HG02623 (cell line): ENCODE measurements around the gene AFTPH.

Experiments
- ATAC-seq: cut with Tn5 transposase; IDR thresholded peaks from one replicate; pipeline ENCODE4 v1.9.1; 2021; ENCODE audit warnings: moderate library complexity; ENCODE audit not compliant: unreplicated experiment

AFTPH gene, protein sequence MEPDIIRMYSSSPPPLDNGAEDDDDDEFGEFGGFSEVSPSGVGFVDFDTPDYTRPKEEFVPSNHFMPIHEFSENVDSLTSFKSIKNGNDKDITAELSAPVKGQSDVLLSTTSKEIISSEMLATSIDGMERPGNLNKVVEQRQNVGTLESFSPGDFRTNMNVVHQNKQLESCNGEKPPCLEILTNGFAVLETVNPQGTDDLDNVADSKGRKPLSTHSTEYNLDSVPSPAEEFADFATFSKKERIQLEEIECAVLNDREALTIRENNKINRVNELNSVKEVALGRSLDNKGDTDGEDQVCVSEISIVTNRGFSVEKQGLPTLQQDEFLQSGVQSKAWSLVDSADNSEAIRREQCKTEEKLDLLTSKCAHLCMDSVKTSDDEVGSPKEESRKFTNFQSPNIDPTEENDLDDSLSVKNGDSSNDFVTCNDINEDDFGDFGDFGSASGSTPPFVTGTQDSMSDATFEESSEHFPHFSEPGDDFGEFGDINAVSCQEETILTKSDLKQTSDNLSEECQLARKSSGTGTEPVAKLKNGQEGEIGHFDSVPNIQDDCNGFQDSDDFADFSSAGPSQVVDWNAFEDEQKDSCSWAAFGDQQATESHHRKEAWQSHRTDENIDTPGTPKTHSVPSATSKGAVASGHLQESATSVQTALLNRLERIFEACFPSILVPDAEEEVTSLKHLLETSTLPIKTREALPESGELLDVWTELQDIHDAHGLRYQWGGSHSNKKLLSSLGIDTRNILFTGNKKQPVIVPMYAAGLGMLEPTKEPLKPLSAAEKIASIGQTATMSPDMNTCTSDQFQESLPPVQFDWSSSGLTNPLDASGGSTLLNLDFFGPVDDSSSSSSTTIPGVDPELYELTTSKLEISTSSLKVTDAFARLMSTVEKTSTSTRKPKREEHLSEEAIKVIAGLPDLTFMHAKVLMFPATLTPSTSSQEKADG

DNA sequence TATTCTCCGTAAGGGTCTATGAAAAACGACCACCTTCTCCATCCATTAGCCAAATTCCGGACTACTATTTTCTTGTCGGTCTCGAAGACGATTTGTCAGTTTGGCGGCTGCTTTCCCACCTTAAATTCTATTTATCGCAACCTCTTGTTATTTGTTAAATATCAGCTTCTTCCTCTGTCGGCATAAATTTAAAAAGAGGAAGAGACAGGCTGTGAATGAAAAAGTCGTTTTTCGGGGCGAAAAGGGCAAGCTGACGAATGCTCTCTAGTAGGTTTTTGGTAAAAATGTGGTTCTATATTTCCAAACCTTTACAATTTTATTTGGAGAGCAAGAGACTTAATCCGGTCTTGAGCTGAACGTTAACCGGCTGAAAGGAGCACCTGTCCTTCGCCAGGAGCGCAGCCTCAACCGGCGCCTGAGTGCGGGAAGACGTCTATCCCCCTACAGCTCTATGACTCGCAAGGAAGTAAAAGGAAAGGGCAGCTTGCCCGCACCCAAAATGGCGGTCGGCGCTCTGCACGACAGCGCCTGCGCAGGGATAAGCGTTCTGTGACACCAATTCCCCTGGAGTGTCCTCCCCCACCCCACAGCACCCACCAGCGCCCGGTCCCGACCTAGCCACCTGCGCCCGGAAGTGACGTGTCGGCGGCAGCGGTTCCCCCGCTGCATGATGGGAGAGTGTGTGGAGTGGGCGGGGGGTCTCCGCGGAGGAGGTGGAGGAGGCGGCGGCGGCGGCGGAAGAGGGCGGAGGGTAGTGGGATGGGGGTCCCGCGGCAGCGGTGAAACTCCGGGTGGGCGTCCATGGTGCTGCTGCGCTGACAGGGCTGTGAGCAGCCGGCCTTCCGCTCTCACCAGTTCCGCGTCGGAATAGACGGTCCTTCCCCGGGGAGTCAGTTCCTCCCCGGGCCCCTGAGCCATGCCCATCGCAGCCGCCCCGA lies at the start of gene AFTPH:
AFTPH (plus strand) TSS at position 663 of the 938 bp plus-strand sequence. CDS start 27,147 bp downstream, outside the sequence.
- ATAC-seq: peak; percentile 85

DNA sequence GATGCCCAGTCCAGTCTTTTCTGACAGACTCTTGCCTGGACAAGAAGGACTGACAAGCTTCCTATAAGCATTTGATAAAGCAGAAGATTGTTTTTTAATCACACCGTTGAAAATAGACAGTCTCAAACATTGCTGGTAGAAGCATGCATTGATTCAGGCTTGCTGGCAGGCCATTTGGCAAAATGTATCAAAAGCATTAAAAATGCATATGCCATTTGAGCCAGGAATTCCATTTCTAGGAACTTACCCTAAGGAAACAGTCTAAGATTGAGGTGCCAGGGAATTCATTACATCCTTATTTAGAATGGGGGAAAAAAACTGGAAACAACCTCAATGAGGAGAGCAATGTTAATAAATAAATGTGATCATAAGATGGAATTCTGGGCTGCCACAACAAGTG lies 49.5 kb upstream of the AFTPH start:
- ATAC-seq: no peak

GRCh38 chr2:64477037-64477436 lies 47.1 kb upstream of the AFTPH start:
- ATAC-seq: no peak

- ATAC-seq: no peak
Measured at GRCh38 chr2:64477979-64478378, 46.1 kb upstream of the AFTPH start.

DNA sequence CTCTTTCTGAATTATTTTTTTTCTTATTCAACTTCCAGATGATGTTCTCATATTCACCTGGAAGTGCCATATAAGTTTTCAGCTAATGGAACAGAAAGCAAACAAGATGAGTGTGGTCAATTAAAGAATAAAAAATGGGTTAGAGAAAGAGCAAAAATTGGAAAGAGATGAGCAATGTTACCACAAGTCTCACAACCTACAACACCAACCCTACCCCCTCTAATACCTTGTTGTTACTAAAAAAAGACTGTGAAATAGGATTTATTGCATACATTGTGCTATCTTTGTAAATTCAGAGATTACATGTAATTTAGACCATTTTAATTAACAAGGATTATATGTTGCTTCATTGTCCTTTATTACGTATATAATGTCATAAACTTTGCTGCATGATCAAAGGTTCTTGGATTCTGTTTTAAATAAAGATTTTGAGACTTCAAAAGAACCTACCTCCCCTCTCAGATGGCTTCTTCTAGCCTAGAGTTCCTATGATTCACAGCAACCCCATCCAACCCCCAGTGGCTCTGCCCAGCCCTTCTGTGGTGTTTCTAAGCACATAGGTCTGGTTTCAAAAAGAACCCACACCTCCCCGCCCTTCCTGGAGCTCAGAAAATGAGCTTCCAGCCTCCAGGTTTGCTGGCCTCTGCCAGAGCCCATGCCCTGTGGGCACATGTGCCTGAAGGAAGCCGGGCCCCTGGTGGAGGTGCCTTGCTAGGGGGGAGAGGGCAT lies 45.5 kb upstream of the AFTPH start:
- no peak for ATAC-seq

- no peak for ATAC-seq
Measured at GRCh38 chr2:64479259-64480117, 44.6 kb upstream of the AFTPH start.

DNA sequence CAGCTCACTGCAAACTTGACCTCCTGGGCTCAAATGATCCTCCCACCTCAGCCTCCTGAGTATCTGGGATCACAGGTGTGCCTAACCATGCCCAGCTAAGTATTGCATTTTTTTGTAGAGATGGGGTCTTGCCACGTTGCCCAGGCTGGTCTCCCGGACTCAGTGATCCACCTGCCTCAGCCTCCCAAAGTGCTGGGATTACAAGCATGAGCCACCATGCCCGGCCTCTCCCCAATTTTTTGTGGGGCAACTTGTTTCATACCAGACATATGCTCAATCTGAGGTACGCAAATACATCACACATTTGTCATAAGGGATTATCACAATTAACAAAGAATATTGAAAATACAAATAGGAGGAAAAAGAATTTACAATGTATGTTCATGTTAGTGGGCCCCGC lies 42.5 kb upstream of the AFTPH start:
- no peak for ATAC-seq

DNA sequence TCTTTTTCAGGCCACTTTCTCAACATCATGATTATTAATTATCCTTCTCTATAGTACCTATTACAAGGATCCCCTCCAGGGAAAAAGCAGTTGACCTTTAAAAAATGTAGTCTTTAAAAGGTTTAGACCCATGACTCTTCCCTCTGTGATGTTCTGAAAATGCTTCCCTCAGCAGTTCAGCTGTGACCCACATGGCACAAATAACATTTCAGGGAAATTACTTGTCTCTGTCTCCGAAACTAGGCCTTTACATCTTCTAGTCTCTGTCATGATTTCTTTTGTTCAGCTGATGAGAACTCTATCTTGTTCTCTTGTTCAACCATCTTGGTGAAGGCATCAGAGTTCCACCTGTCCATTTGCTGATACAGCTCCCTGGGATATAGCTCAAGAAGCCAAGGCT lies 41.9 kb upstream of the AFTPH start:
- ATAC-seq: no peak

GRCh38 chr2:64482765-64483504 lies 41.2 kb upstream of the AFTPH start:
- no peak for ATAC-seq

- no peak for ATAC-seq
Measured at GRCh38 chr2:64485331-64485730, 38.8 kb upstream of the AFTPH start.

GRCh38 chr2:64485961-64486360 lies 38.2 kb upstream of the AFTPH start:
- ATAC-seq: no peak

DNA sequence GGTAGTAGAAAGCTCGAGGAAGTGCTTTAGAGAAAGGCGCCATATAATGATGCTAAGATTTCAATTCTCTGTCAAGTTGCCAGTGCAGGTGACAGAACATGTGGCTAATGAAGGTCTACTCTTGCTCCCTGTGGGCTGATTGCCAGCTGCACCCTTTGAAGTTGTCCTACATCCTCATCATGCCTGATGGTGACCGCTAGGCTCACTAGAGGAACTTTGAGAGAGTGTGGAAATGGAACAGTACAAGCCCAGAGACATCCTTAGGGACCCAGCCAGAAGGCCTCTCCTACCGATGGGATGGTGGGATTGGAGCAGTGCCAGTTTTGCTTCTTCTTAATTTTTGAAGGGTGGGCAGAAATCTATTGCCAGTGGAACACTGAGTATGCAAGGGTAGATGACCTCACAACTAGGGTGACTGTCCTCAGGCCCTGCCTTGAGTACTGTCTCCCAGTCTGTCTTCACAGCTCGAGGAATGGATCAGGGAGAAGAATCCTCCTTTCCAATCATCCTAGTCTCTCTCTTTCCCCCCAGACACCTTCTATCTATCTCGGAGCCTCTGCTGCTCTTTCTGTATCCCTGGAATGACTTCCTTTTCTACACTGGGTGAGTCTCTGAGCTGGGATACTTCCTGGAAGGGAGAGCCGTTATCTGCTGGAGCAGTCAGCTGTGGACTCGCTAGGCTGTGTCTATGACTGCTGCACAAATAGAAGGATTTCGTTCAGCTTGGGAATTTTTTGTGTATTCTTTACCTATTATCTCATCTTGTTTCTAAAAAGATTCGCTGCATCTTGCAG lies 36.7 kb upstream of the AFTPH start:
- ATAC-seq: no peak

DNA sequence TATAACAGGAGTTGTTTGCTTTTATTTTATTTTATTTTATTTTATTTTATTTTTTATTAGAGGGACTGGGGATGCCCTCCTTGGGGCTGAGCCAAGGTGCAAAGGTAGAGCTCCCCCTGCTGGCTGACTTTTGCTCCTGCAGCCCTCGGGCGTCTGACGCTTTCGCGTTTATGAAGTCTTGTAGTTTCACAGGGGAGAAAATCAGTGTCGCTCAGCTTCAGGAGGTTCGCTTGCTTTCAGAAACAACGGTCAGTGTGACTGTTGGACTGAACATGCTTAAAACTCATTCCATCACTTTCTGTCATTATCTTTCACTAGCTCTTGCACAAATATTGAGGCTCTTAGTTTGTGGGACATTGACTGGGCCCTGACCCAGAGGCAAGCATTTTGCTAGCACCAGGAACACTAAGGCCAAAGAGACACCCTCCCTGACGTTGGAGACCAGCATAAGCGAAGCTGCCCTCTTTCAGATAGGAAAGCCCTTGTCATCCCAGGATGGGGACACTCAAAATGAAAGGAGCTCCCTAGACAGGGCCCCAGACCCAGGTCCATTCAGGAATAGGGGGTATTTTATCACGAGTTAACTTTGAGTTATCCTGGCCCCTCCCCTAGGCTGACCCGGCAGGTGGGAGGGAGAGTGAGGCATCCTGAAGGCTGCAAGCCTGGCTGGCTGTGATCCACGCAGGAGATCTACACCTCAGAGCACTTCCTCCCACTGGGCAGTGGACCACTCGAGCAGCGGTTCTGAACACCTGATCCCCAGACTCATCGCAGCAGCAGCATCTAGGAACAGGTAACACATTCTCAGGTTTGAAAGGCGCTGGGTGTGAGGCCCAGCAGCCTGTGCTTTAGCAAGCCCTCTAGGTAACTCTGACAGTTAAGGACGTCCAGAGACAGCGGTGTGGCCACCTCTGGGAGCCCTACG lies 35.8 kb upstream of the AFTPH start:
- ATAC-seq: no peak

GRCh38 chr2:64489081-64489751 lies 34.9 kb upstream of the AFTPH start:
- no peak for ATAC-seq

GRCh38 chr2:64491426-64491825 lies 32.7 kb upstream of the AFTPH start:
- no peak for ATAC-seq

- ATAC-seq: no peak
Measured at GRCh38 chr2:64492272-64492671, 31.9 kb upstream of the AFTPH start.
